HL-60 (cell line): Measurements from ENCODE around the gene ELMO1.

ENCODE experiments used
- GABPA ChIP-seq: IDR thresholded peaks from 2 replicates; pipeline ENCODE4 v1.6.1; 2012; ENCODE audit warnings: low read depth
- POLR2AphosphoS5 ChIP-seq: IDR thresholded peaks from 2 replicates; pipeline ENCODE4 v1.6.1; 2012; ENCODE audit warnings: low read depth
- SPI1 ChIP-seq: IDR thresholded peaks from 2 replicates; pipeline ENCODE4 v1.6.1; 2012; ENCODE audit warnings: low read depth, mild to moderate bottlenecking, borderline replicate concordance
- TF ChIP-seq, protein P1 (sequence below): IDR thresholded peaks from one replicate; pipeline ENCODE4 v1.5.1; 2011; ENCODE audit warnings: low read length, control low read depth, inconsistent platforms; ENCODE audit not compliant: insufficient read depth
- TF ChIP-seq, protein P2 (sequence below): IDR thresholded peaks from 2 replicates; pipeline ENCODE4 v1.6.1; 2012; ENCODE audit warnings: low read depth; ENCODE audit not compliant: insufficient replicate concordance

DNA sequence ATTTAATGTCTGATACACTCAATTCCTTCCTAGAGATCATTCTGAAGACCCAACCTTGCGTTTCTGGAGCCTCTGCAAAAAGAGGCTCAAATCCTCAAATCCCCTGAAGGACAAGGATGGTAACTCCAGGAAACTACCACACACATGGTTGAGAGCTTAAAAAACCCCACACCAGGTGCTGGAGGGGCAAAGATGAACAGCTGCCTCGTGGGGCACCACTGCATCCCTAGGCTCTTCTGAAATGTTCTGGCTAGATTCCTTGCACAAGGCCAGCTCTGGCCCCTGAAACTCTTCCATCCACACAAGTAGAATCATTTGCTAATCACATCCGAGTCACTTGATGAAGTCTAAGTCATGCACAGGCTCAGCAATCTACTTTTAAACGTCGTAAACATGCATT is 286.6 kb downstream of the ELMO1 start:
- TF ChIP-seq, protein P1, sequence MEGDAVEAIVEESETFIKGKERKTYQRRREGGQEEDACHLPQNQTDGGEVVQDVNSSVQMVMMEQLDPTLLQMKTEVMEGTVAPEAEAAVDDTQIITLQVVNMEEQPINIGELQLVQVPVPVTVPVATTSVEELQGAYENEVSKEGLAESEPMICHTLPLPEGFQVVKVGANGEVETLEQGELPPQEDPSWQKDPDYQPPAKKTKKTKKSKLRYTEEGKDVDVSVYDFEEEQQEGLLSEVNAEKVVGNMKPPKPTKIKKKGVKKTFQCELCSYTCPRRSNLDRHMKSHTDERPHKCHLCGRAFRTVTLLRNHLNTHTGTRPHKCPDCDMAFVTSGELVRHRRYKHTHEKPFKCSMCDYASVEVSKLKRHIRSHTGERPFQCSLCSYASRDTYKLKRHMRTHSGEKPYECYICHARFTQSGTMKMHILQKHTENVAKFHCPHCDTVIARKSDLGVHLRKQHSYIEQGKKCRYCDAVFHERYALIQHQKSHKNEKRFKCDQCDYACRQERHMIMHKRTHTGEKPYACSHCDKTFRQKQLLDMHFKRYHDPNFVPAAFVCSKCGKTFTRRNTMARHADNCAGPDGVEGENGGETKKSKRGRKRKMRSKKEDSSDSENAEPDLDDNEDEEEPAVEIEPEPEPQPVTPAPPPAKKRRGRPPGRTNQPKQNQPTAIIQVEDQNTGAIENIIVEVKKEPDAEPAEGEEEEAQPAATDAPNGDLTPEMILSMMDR, result no peak
- TF ChIP-seq, protein P2, sequence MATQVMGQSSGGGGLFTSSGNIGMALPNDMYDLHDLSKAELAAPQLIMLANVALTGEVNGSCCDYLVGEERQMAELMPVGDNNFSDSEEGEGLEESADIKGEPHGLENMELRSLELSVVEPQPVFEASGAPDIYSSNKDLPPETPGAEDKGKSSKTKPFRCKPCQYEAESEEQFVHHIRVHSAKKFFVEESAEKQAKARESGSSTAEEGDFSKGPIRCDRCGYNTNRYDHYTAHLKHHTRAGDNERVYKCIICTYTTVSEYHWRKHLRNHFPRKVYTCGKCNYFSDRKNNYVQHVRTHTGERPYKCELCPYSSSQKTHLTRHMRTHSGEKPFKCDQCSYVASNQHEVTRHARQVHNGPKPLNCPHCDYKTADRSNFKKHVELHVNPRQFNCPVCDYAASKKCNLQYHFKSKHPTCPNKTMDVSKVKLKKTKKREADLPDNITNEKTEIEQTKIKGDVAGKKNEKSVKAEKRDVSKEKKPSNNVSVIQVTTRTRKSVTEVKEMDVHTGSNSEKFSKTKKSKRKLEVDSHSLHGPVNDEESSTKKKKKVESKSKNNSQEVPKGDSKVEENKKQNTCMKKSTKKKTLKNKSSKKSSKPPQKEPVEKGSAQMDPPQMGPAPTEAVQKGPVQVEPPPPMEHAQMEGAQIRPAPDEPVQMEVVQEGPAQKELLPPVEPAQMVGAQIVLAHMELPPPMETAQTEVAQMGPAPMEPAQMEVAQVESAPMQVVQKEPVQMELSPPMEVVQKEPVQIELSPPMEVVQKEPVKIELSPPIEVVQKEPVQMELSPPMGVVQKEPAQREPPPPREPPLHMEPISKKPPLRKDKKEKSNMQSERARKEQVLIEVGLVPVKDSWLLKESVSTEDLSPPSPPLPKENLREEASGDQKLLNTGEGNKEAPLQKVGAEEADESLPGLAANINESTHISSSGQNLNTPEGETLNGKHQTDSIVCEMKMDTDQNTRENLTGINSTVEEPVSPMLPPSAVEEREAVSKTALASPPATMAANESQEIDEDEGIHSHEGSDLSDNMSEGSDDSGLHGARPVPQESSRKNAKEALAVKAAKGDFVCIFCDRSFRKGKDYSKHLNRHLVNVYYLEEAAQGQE, result no peak
- TF ChIP-seq GABPA (no peak), POLR2AphosphoS5 (no peak), SPI1 (no peak)
